Esophagus squamous epithelium (tissue), 4 donors: ENCODE data around the gene DPY30.

Experiments
- POLR2A ChIP-seq, 4 donors: fragments of 450-650 bp; IDR thresholded peaks; one replicate each; pipeline ENCODE4 v1.6.1; 2017; ENCODE audit warnings: antibody characterized with exemption in 4 of 4, mild to moderate bottlenecking in 4 of 4, moderate library complexity in 3 of 4
- TF ChIP-seq, protein P1 (sequence below), 6 experiments: fragments of 450-650 bp in 4 of 6; fragments of 200-600 bp in 2 of 6; sonication (generic) in 2 of 6; IDR thresholded peaks; one replicate each; pipeline ENCODE4 v1.5.1; 2016 to 2019; ENCODE audit warnings: antibody characterized with exemption in 6 of 6, mild to moderate bottlenecking in 4 of 6, moderate library complexity in 4 of 6

- TF ChIP-seq, protein P1, sequence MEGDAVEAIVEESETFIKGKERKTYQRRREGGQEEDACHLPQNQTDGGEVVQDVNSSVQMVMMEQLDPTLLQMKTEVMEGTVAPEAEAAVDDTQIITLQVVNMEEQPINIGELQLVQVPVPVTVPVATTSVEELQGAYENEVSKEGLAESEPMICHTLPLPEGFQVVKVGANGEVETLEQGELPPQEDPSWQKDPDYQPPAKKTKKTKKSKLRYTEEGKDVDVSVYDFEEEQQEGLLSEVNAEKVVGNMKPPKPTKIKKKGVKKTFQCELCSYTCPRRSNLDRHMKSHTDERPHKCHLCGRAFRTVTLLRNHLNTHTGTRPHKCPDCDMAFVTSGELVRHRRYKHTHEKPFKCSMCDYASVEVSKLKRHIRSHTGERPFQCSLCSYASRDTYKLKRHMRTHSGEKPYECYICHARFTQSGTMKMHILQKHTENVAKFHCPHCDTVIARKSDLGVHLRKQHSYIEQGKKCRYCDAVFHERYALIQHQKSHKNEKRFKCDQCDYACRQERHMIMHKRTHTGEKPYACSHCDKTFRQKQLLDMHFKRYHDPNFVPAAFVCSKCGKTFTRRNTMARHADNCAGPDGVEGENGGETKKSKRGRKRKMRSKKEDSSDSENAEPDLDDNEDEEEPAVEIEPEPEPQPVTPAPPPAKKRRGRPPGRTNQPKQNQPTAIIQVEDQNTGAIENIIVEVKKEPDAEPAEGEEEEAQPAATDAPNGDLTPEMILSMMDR (IDR thresholded peaks at IDR 0.05): no peak
- TF ChIP-seq POLR2A (IDR thresholded peaks at IDR 0.05): no peak
Measured at GRCh38 chr2:32007121-32007391, 32.5 kb downstream of the DPY30 start.
